Occipital lobe (tissue), 2 donors: Measurements from ENCODE around the gene DIAPH2. TPM values are rescaled to one million over a fixed set of nuclear protein-coding genes. Genes with fewer than 3 reads are reported as not detected.
"Not testable (repeated sequence)": the region's sequence is repeated elsewhere in the genome, so short reads cannot be mapped to it uniquely, and the experiment has no call there.

ENCODE experiments used
- DNase-seq: peaks from one replicate; lab custom pipeline; 2025; lab: John Stamatoyannopoulos, UW
- total RNA-seq: library from RNA; depleted of rRNA; stranded (reverse); fragments of >200 nt; gene quantifications from one replicate; pipeline ENCODE4 v1.2.3, GENCODE V29; 2014

Gene DIAPH2
- total RNA-seq, 1 donor from 2014 or later: 18.2 TPM

DNA sequence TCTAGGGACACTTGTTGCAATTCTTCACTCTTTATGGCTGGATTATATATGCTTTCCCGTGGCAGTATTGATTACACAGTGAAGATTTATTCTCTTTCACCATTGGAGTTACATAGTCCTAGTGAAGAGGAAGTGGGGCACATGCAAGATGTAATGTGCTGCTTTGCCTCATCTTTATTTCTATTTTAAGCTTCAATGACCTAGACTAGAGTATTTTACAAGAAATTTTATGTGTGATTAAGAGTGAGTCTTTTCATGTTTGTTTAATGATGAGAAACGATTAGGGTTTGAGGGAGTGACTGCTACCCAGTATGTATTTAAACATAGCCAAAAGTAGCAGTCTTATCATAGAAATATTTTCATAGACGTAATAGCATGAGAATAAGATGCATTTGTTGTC, 30.8 kb downstream of the DIAPH2 start:
- DNase-seq: no peak

DNA sequence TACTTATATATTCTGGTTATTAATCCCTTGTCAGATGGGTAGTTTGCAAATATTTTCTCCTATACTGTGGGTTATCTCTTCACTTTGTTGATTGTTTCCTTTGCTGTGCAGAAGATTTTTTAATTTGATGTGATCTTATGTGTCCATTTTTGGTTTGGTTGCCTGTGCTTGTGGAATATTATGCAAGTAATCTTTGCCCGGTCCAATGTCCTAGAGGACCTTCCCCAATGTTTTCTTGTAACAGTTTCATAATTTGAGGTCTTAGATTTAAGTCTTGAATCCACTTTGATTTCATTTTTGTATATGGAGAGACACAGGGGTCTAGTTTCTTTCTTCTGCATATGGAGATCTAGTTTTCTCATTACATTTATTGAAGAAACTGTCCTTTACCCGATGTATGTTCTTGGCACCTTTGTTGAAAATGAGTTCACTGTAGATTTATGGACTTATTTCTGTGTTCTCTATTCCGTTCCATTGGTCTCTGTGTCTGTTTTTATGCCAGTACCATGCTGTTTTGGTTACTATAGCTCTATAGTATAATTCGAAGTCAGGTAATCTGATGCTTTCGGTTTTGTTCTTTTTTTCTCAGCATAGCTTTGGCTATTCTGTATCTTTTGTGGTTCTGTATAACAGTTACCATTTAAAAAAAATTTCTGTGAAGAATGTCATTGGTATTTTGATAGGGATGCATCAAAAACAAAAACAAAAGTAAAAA, 34.7 kb downstream of the DIAPH2 start:
- no peak for DNase-seq

DNA sequence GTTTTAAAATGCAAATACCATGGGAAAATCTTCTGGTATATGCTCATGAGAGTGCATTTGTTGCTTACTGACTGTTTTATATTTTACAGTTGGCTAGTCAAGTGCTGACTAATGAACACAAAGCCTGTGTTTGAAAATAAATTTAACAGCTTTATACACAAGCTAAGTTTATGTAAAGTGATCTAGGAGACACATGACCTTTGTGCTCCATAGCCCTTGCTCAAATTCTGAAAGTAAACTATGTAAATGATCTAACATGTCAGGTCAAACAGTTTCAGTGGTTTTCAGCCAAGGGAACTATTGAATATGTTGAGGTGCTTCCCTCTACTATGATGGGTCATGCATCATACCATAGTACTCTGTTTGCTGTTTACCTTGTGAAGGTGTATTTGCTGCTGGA, 36.7 kb downstream of the DIAPH2 start:
- no peak for DNase-seq

DNA sequence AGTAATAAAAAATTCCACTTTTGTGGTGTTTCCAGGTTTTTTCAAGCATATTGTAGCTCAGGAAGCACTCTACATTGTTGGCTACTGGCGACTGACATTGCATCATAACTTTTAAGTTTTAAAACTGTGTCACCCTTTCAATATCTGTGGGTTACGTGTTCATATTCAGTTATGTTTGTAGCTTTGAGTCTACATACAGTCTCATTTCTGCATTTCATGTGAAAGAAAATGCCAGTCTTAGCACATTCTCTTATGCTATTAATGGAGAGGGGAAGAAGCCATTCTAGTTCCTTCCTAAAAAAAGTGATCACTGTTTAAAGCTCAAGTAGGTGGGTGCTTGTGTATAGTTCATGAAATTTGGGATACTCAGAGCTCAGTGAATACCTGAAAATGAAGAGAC, 38.1 kb downstream of the DIAPH2 start:
- DNase-seq: no peak

DNA sequence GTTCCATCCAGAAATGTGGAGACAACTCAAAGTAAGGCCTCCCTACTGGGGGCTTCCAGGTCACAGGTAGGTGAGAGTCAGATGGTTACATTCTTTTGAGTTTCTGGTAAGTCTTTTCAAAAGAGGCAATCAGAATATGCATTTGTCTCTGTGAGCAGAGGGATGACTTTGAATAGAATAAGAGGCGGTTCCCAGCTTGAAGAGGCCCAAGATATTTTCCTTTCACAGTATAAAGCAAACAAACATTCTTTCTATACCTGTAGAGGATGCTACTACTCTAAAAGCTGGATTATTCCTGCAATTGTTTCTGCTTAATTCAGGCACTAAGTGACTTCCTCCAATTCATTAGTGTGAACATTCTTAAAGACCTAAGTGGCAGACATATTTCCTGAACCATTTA, 44.4 kb downstream of the DIAPH2 start:
- DNase-seq: no peak

DNA sequence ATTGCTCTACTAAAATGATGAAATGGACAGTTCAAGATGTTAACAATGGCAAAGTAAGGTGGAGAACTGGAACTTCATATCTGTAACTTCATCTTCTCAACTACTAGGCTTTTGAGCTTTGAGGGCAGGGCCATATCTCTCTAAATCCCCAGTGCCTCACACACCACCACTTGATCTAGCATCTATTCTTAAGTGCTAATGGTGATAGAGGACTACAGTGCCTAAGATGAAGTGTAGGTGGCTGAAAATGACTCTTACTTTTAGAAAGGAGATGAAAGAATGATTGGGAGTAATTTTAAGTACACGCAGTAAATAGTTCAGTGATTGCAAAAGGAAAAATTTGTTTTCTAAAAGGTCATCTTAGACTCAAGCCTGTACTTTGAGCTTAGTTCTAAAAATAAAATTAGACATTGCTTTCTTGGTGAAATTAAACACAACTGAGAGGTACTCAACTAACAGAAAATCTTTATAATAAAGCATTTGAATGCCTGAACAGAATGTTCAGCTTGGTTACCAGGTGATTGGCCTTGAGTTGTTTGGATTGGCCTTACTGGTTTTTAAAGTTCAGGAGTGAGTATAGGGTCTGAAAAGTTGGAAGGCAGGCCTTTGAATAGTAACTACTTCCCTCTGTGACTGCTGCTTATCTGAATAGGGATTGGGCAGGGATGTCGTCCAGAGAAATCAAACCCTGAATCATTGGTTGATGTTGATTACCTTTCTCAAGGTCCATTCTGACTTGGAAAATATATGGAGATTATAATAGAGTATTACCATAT, 45.4 kb downstream of the DIAPH2 start:
- DNase-seq: no peak

DNA sequence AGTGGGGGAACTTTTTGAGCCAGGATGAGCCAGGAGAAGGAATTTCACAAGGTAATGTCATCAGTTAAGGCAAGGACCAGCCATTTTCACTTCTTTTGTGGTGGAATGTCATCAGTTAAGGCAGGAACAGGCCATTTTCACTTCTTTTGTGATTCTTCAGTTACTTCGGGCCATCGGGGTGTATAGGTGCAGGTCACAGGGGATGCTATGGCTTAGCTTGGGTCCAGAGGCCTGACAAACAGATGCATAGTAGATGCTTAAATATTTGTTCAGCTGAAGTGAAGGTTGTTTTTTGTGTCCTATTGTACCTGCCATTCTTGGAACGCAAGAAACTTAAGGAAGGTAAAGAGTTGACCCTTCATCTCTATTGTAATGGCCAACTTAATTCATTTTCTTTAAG, 46.4 kb downstream of the DIAPH2 start:
- DNase-seq: not testable (repeated sequence)

DNA sequence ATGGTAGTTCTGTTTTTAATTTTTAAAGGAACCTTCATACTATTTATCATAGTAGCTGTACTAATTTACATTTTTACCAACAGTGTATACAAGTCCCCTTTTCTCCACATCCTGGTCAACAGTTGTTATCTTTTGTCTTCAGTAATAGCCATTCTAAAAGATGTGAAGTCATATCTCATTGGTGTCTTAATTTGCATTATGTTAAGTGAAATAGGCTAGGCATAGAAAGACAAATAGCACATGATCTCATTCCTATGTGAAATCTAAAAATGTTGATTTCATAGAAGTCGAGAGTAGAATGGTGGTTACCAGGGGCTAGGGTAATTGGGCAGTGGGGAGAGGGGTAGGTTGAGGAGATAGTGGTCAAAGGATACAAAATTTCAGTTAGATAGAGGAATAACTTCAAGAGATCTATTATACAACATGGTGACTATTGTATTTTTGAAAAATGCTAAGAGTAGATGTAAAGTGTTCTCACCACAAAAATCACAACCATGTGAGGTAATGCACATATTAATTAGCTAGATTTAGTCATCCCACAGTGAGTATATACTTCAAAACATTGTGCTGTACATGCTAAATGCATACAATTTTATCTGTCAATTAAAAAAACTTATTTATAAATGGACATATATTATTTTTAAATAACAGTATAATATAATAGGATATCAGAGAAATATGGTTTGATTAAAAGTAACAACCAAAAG, 58.9 kb downstream of the DIAPH2 start:
- DNase-seq: no peak

DNA sequence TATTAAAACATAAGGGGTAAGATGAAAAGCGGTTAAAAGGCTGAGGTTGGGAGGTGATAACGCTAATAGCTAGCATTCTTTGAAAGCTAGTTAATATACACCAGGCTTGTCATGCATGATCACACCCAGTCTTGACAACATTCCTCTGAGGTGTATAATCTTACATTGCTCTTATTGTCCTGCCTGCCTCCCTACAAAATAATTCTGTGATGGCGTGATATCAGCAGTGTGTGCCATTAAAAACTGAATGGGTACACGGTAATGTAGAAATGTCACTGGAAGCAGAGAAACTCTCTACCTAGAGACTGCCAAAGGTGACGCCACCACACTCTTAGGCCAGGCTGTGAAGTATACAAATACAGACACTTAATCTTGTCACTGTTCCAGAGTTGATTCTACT, 68.1 kb downstream of the DIAPH2 start:
- DNase-seq: no peak

DNA sequence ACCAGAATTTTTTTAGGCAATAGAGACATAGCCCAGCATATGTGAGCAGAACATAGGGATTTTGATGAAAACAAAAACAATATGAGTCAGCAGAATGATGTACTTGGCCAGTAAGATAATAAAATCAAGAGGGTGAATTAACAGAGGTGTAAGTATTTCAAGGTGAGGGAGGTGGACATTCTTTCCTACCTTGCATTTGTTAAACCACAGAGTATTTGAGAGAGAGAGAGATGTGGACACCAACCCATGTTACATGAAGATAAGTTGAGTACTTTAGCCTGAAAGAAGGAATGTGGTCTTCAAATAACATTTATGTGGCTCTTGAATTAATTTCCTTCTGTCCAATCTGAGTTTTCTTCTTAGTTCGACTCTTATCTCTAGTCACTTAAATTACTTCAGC, 68.6 kb downstream of the DIAPH2 start:
- DNase-seq: no peak

DNA sequence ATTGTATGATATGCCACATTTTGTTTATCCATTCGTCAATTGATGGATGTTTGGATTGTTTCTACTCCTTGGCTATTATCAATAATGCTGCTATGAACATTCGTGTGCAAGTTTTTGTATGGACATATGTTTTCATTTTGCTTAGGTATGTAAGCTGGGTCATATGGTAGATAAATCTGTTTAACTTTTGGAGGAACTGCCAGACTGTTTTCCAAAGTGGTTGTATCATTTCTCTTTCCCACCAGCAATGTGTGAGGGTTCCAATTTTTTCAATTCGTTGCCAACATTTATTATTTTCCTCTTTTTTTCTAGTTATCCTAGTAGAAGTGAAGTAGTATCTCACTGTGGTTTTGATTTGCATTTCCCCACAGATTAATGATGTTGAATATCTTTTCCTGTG, 71.8 kb downstream of the DIAPH2 start:
- DNase-seq: no peak

DNA sequence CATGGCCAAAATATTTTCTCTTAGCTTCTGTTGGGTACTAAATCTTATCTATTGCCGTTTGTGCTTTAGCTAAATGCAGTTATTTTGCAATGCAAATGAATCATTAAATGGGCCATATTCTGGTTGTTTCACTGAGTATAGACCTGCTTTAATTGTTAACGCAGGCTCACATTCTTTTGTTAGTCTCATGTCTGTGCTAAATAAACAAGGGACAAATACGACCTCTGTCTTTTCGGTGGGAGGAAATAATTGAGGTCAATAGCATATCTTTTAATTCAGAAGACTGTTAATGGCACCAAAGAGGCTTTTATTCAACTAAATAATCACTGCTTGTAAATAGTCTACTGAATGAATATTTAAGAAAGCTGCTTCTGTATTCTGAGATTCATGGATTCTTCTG, 76.9 kb downstream of the DIAPH2 start:
- no peak for DNase-seq

DNA sequence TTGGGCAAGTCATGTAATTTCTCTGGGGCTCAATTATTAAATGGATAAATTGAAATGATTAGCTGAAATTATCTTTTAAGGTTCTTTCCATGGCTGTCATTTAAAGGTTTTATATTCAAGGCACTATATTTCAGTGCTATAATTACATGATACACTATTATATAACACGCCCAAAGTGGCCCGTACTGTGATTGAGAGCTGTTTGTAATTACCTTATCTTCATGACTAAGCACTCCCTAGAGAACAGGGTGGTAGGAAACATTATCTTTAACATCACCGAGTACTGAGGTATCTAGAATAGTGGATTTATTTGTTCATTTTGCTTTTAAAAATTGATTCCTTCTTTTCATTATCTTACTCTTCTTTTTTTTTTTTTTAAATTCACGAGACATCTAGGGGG, 79.0 kb downstream of the DIAPH2 start:
- no peak for DNase-seq

DNA sequence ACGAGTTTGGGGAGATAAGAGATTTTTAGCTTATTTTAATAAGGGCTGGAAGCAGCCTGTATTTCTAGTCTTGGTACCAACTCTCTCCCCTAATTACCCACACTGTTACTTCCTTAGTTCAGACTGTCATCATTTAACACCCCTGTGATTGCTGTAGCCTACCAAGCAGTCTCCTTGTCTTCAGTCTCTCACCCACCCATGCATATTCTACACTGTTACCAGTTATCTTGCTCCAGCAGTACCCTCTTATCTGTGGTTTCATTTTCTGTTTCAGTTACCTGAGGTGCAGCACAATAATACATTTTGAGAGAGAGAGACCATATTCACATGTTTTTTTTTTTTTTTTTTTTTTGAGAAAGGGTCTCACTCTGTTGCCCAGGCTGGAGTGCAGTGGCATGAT, 80.2 kb downstream of the DIAPH2 start:
- no peak for DNase-seq

DNA sequence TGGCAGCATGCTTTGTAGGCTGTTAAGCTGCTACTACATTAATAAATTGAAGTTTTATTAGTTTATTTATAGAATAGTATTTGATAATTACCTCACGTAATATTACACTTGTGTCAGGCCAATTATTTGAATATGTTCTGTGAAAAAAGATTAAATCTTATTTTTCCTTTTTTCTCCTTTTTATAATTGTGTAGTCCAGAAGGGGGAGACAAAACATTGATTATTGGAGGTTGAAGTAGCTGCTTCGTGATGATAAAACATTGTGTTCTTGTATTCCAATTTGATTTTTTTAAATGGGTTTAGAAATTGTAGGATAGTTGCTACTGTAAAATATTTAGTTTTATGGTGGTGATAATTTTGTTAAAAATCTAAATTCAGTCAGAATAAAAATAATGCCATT, 85.7 kb downstream of the DIAPH2 start:
- no peak for DNase-seq

DNA sequence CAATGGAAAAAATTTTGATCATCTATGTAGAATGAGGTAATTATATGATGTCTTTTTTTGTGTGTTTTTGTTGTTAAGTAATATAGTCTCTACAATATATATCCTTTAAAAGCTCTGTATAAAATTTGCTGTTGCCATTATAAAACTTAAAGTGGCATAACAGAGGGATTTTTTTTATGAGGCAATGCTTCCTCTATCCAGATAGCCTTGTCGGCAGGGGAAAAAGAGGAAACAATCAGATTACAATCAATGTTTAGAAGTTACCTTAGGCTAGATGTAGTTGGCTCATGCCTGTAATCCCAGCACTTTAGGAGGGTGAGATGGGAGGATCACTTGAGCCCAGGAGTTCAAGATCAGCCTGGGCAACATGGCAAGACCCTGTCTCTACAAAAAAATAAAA, 86.8 kb downstream of the DIAPH2 start:
- no peak for DNase-seq

DNA sequence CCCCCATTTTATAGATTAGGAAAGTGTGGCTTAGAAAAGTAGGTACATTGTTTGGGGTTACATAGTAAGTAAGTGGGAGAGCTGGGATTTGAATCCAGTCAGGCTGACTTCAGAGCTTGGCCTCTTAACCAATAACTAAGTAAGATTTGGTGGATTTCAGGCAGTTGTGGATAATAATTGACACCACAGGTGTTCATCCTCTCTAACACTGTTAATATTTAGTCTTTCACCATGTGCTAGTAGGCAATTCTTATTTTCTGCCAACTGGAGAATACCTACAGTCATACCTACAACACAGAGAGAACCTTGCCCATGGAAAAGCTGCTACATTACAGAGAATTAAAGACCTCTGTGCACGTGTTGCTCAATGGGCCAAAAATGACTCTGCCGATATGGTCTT, 89.5 kb downstream of the DIAPH2 start:
- DNase-seq: no peak

DNA sequence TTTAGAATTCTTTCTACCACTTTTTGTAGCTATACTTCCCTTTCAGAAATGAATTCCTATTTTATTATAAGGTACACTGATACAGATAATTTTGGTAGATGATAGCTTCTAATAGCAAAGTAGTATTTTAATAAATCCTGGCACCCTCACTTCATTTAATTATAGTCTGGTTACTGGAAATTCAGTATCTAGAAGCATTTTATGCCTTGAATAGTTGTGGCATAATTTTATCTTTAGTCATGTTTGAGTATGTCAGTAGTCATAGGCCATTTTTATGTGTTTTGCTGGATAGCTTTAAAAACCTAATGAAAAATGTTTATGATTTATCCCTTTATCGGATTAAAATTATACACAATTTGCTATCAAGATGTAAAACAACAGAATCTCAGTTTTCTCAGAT, 92.3 kb downstream of the DIAPH2 start:
- DNase-seq: no peak

DNA sequence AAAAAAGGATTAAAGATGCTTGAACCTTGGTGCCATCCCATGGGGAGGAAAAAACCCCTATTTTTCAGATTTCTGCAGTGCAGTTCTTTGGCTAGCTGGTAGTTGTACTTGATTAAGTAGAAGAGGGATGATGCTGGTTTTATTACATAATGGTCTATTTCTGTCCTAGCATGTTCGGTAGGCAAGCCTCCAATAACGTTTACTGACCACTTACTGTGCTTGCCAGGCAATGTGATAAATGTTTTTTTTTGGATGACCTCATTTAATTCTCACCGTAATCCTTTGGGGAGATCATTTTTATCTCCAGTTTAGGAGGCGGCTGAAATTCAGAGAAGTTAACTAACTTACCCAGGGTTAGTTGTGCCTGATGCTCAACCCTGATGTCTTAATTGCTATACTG, 106.9 kb downstream of the DIAPH2 start:
- no peak for DNase-seq

DNA sequence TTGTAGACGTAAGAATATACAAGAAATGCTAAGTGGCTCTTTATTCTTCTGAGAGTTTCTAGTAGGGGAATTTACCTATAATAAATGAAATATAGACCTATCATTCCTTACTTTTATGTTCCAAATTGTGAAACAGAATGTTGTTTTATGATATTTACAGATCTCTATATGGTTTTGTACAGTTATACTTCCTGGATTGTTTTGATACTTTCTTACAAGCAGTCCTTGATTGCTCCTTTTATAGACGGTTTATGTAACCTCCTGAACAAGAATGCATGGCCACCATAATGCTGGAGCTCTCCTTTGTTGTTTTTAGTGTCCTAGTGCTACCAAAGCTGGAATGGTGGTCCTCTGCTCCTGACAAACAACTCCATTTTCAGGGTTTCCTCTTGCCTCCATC, 107.4 kb downstream of the DIAPH2 start:
- DNase-seq: no peak

DNA sequence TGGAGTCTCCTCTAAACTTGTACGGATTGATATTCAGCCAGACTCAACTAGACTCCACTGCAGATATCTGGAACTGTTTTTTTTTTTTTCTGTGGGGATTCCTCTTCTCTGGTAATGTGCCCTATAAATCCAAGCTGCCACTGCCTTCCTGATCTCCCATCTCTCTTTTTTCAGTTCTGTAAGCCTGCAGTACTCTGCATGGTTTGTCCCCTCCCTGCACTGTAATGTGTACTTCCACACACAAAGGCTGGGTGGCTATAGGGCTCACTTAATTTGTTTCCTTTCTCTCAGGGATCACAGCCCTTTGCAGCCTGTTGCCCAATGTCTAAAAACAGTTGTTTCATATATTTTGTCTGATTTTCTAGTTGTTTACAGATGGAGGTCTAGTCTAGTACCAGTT, 114.3 kb downstream of the DIAPH2 start:
- DNase-seq: no peak

DNA sequence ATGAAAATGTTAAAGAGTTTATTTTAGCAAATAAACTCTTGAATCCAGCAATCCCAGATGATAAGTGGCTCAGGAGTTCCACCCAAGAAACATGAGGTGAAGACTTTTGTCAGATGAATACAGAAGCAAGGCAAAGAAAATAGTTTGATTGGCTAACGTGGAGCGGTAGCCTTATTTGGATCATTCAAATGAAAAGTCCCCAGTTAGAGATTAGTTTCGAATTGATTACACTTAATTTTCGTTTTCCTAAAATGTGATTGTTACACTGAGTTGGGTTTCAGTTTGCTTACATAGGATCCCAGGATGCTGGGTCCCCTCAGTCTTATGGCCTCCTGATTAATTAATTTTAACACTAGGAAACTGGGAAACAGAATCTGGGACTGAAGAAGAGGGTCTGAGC, 122.7 kb downstream of the DIAPH2 start:
- no peak for DNase-seq

DNA sequence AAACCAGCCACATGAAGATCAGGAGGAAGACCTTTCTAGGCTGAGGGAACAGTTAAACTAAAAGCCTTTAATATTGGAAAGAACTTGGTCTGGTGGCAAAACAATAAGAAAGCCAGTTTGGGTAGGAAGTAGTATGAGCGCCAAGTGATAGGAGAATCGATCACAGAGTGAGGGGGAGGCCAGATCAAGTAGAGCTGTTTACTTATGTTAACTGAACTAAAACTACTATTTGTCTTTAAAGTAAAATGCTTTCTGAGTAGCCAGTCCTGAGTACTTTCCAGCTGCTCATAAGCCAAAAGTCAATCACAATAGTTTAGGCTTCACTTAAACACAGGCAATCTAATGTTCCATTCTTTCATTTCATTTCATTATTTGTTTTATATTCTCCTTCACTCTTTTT, 136.3 kb downstream of the DIAPH2 start:
- no peak for DNase-seq
